Ascending aorta (tissue), 2 donors: ENCODE data around the gene ZNF652. TPM values are rescaled to one million over a fixed set of nuclear protein-coding genes. Genes with fewer than 3 reads are reported as not detected.

Experiments
- DNase-seq, 2 donors: peaks; one replicate each; pipeline ENCODE4 v3.0.0-alpha.2; 2019; ENCODE audit warnings: low spot score in 2 of 2
- H3K27ac ChIP-seq, 2 donors: fragments of 200-600 bp; sonication (generic); one replicate each; pipeline ENCODE4 v1.5.1; 2016 to 2017; ENCODE audit warnings: mild to moderate bottlenecking in 1 of 2
- H3K27me3 ChIP-seq: fragments of 200-600 bp; sonication (generic); one replicate; pipeline ENCODE4 v1.5.1; 2017
- H3K36me3 ChIP-seq, 2 donors: fragments of 200-600 bp; sonication (generic); one replicate each; pipeline ENCODE4 v1.5.1; 2016
- H3K4me1 ChIP-seq, 2 donors: fragments of 200-600 bp; sonication (generic); one replicate each; pipeline ENCODE4 v1.5.1; 2016 to 2017; ENCODE audit warnings: mild to moderate bottlenecking in 1 of 2
- H3K4me3 ChIP-seq, 2 donors: fragments of 200-600 bp; sonication (generic); one replicate each; pipeline ENCODE4 v1.5.1; 2016 to 2017; ENCODE audit warnings: mild to moderate bottlenecking in 1 of 2
- H3K9me3 ChIP-seq, 2 donors: fragments of 200-600 bp; sonication (generic); one replicate each; pipeline ENCODE4 v1.5.1; 2016
- intact Hi-C: fragments of 100-400 bp; cut with DNase I; formaldehyde crosslinking; loops from one replicate; pipeline ENCODE4 v1.15.1; 2023
- total RNA-seq: library from RNA; depleted of rRNA; stranded (reverse); fragments of >200 nt; gene quantifications from one replicate; pipeline ENCODE4 v1.1.0, GENCODE V29; 2016
- TF ChIP-seq, protein P1 (sequence below), 3 experiments: fragments of 200-600 bp in 2 of 3; fragments of 450-650 bp in 1 of 3; sonication (generic) in 2 of 3; IDR thresholded peaks; one replicate each; pipeline ENCODE4 v1.5.1; 2016 to 2019; ENCODE audit warnings: antibody characterized with exemption in 3 of 3, mild to moderate bottlenecking in 1 of 3, moderate library complexity in 1 of 3

The ZNF652 gene
- total RNA-seq, 1 donor from 2014 or later = 13.5 TPM

DNA sequence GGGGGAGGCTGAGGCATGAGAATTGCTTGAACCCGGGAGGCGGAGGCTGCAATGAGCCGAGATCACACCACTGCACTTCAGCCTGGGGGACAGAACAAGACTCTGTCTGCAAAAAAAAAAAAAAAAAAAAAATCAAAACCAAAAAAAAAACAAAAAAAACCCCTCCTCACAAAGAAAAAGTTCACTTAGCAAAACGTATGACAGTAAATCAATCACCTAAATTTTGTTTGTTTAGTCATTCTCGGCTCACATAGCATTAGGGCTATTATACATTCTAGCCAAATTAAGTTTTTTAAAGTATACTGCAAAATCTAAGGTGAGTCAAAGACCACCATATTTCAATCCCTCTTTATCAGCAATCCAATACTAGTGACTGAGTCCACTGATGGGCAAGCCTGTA, 5.7 kb downstream of the ZNF652 start:
- no peak overlapping the region for H3K4me3 ChIP-seq
- no peaks in the 10 kb centered on the region for H3K9me3 ChIP-seq
- DNase-seq = no peak
- H3K36me3 ChIP-seq = no peaks in the 10 kb centered on the region
- no peaks in the 10 kb centered on the region for H3K27me3 ChIP-seq
- H3K4me1 ChIP-seq = peaks cover 3 to 8% of the 10 kb centered on the region in 2 donors
- TF ChIP-seq, protein P1, sequence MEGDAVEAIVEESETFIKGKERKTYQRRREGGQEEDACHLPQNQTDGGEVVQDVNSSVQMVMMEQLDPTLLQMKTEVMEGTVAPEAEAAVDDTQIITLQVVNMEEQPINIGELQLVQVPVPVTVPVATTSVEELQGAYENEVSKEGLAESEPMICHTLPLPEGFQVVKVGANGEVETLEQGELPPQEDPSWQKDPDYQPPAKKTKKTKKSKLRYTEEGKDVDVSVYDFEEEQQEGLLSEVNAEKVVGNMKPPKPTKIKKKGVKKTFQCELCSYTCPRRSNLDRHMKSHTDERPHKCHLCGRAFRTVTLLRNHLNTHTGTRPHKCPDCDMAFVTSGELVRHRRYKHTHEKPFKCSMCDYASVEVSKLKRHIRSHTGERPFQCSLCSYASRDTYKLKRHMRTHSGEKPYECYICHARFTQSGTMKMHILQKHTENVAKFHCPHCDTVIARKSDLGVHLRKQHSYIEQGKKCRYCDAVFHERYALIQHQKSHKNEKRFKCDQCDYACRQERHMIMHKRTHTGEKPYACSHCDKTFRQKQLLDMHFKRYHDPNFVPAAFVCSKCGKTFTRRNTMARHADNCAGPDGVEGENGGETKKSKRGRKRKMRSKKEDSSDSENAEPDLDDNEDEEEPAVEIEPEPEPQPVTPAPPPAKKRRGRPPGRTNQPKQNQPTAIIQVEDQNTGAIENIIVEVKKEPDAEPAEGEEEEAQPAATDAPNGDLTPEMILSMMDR (IDR thresholded peaks at IDR 0.05) = no peak
- no peak overlapping the region for H3K27ac ChIP-seq
- intact Hi-C loops = no loop called here

DNA sequence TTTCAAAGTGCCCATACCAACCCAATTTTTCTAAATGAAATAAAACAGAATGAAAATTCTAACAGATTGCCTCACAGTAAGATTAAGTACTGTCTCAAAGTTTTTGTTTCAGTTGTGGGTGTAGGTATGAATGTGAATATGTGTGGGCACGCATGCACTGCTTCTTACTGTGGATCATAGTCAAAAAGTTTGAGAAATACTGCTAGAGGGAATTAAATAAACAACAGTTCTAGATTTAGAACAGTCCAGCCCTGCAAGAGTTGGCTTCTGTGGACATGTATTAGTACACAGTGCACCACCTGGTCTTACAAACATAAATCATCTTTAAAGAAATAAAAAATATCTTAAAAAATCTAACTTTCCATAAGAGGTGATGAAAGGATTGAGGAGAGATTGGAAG, 8.4 kb downstream of the ZNF652 start:
- no peak for DNase-seq
- no peaks in the 10 kb centered on the region for H3K27me3 ChIP-seq
- no peak overlapping the region for H3K4me3 ChIP-seq
- TF ChIP-seq, protein P1 (IDR thresholded peaks at IDR 0.05) = no peak
- no peaks in the 10 kb centered on the region for H3K36me3 ChIP-seq
- H3K9me3 ChIP-seq = no peaks in the 10 kb centered on the region
- peaks cover 0 to 5% of the 10 kb centered on the region in 2 donors for H3K4me1 ChIP-seq
- intact Hi-C loops = no loop called here
- no peak overlapping the region for H3K27ac ChIP-seq

DNA sequence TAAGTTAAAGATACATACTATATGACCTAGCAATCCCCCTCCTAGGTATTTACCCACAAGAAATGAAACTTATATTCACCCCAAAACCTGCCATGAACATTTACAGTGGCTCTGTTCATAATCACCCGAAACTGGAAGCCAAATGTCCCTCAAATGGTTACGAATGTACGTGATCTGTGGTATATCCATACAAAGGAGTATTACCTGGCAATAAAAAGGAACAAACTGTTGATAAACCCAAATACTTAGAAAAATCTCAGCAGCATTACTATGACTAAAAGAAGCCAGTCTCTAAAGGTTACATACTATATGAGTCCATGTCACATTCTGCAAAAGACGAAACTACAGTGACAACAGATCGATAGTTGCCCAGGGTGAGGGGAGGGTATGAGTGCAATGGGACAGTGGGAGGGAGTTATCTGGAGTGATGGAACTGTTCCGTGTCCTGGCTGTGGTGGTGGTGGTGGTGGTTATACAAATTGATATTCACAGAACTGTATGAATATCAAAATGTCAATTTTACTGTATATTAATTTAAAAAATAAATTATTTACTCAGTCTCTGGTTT, 9.4 kb downstream of the ZNF652 start:
- intact Hi-C loops = no loop called here
- Histone ChIP-seq H3K9me3 (no peaks in the 10 kb centered on the region), H3K4me1 (peaks cover 0 to 5% of the 10 kb centered on the region in 2 donors), H3K4me3 (no peak overlapping the region), H3K36me3 (no peaks in the 10 kb centered on the region), H3K27me3 (no peaks in the 10 kb centered on the region), H3K27ac (no peak overlapping the region)
- DNase-seq = no peak
- TF ChIP-seq, protein P1 (IDR thresholded peaks at IDR 0.05) = no peak

DNA sequence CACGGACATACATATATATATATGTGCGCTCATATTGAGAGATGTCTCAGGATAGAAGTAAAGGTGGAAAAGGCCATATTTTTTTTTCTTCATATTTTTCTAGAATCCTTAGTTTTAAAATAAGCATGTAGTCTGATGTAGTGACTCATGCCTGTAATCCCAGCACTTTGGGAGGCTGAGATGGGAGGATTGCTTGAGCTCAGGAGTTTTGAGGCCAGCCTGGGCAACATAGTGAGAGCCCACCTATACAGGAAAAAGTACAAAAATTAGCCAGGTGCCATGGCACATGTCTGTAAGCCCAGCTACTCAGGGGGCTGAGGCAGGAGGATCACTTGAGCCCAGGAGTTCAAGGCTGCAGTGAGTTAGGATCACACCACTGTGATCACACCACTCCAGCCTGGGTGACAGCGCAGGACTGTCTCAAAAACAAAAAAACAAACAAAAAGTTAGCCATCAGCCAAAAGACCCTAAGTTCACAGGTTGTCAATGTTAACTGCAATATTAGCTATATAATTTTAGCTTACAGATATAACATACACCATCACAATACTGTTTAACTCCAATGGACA, 10.4 kb downstream of the ZNF652 start:
- no peak overlapping the region for H3K4me3 ChIP-seq
- TF ChIP-seq, protein P1 (IDR thresholded peaks at IDR 0.05) = no peak
- H3K4me1 ChIP-seq = peaks cover 0 to 5% of the 10 kb centered on the region in 2 donors
- intact Hi-C loops = no loop called here
- H3K36me3 ChIP-seq = no peaks in the 10 kb centered on the region
- no peak for DNase-seq
- H3K27me3 ChIP-seq = no peaks in the 10 kb centered on the region
- H3K9me3 ChIP-seq = no peaks in the 10 kb centered on the region
- H3K27ac ChIP-seq = no peak overlapping the region

DNA sequence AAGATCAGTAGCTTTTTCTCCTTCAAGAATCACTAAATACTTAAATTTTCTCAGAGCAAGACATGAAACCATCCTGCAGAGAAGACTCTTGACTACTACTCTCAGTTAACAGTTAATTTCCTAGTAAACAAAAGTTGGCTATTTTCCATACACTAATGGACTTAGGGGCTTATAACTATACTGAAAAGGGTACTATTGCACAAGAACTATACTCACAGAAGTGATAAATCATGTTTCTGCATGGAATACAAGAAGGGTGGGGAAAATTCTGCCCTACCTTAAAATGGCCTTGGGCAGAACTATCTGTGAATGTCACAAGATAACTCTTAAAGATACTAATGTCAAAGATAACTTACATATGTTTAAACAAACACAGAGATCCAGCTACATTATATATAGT, 12.5 kb downstream of the ZNF652 start:
- TF ChIP-seq, protein P1 (IDR thresholded peaks at IDR 0.05) = no peak
- H3K4me3 ChIP-seq = no peak overlapping the region
- H3K36me3 ChIP-seq = no peaks in the 10 kb centered on the region
- no peaks in the 10 kb centered on the region for H3K9me3 ChIP-seq
- H3K4me1 ChIP-seq = peaks cover 0 to 5% of the 10 kb centered on the region in 2 donors
- no peak for DNase-seq
- H3K27ac ChIP-seq = no peak overlapping the region
- H3K27me3 ChIP-seq = no peaks in the 10 kb centered on the region
- intact Hi-C loops = no loop called here
